Left ventricle myocardium inferior (tissue), 1 donor: ENCODE data around the gene ZNF649. TPM values are rescaled to one million over a fixed set of nuclear protein-coding genes. Genes with fewer than 3 reads are reported as not detected.
"Not testable (repeated sequence)": the region's sequence is repeated elsewhere in the genome, so short reads cannot be mapped to it uniquely, and the experiment has no call there.

ENCODE experiments used
- DNase-seq: peaks from one replicate; pipeline ENCODE4 v3.0.0-alpha.2; 2020
- H3K27ac ChIP-seq: fragments of 200-600 bp; replicated peaks from 2 replicates; pipeline ENCODE4 v1.8.0; 2021
- H3K27me3 ChIP-seq: fragments of 200-600 bp; 2 replicates; pipeline ENCODE4 v1.8.0; 2021; ENCODE audit warnings: low read depth
- H3K36me3 ChIP-seq: fragments of 200-600 bp; 2 replicates; pipeline ENCODE4 v1.8.0; 2021
- H3K4me1 ChIP-seq: fragments of 200-600 bp; 2 replicates; pipeline ENCODE4 v1.8.0; 2021
- H3K4me3 ChIP-seq: fragments of 200-600 bp; 2 replicates; pipeline ENCODE4 v1.8.0; 2021; ENCODE audit warnings: mild to moderate bottlenecking, moderate library complexity
- H3K9me3 ChIP-seq: fragments of 200-600 bp; replicated peaks from 2 replicates; pipeline ENCODE4 v1.8.0; 2021
- CTCF ChIP-seq: fragments of 200-600 bp; IDR thresholded peaks from 2 replicates; pipeline ENCODE4 v1.8.0; 2021; ENCODE audit warnings: antibody characterized with exemption, mild to moderate bottlenecking, borderline replicate concordance
- intact Hi-C: fragments of 100-400 bp; cut with micrococcal nuclease; formaldehyde crosslinking; loops from one replicate; pipeline ENCODE4 v1.11.0; 2022
- total RNA-seq: library from RNA; stranded (reverse); fragmentation: NEBNext Ultra II Directional; extraction: Animal tissue kit (Norgen Biotek cat#: 25700); gene quantifications from one replicate; pipeline ENCODE4 v1.2.1, GENCODE V29; 2021
- donor health status: DM: no; HTN: yes; CAD: no; lungs with severe emphysema.

ZNF649 gene
- total RNA-seq, 1 donor from 2014 or later: 7.5 TPM

GRCh38 chr19:51919606-51920005, 14.8 kb upstream of the ZNF649 start:
- intact Hi-C loops: no loop called here
- no peak for DNase-seq
- H3K27me3 ChIP-seq: no peaks in the 10 kb centered on the region
- peaks cover 5% of the 10 kb centered on the region for H3K36me3 ChIP-seq
- no peak for TF ChIP-seq CTCF
- peaks cover 100% of the 10 kb centered on the region for H3K9me3 ChIP-seq
- H3K4me3 ChIP-seq: no peak overlapping the region
- no peak overlapping the region for H3K27ac ChIP-seq
- no peaks in the 10 kb centered on the region for H3K4me1 ChIP-seq

- no peak overlapping the region for H3K27ac ChIP-seq
- DNase-seq: no peak
- H3K4me1 ChIP-seq: no peaks in the 10 kb centered on the region
- peaks cover 94% of the 10 kb centered on the region for H3K9me3 ChIP-seq
- peaks cover 5% of the 10 kb centered on the region for H3K27me3 ChIP-seq
- TF ChIP-seq CTCF: no peak
- H3K36me3 ChIP-seq: peaks cover 11% of the 10 kb centered on the region
- no peak overlapping the region for H3K4me3 ChIP-seq
- intact Hi-C loops: no loop called here
Observed at GRCh38 chr19:51916167-51916566, 11.3 kb upstream of the ZNF649 start.

- H3K27ac ChIP-seq: no peak overlapping the region
- no peak for TF ChIP-seq CTCF
- H3K4me1 ChIP-seq: no peaks in the 10 kb centered on the region
- DNase-seq: no peak
- peaks cover 7% of the 10 kb centered on the region for H3K36me3 ChIP-seq
- peaks cover 89% of the 10 kb centered on the region for H3K9me3 ChIP-seq
- intact Hi-C loops: no loop called here
- H3K4me3 ChIP-seq: no peak overlapping the region
- peaks cover 5% of the 10 kb centered on the region for H3K27me3 ChIP-seq
Observed at GRCh38 chr19:51915324-51915867, 10.6 kb upstream of the ZNF649 start.

GRCh38 chr19:51907981-51908380, 3.2 kb upstream of the ZNF649 start:
- H3K4me3 ChIP-seq, DNase-seq, H3K36me3 ChIP-seq, H3K27ac ChIP-seq, intact Hi-C loops: not testable (repeated sequence)
- H3K9me3 ChIP-seq: peaks cover 29% of the 10 kb centered on the region
- peaks cover 17% of the 10 kb centered on the region for H3K4me1 ChIP-seq
- H3K27me3 ChIP-seq: peaks cover 48% of the 10 kb centered on the region

- Histone ChIP-seq H3K9me3 (peaks cover 30% of the 10 kb centered on the region), H3K27me3 (peaks cover 44% of the 10 kb centered on the region), H3K36me3 (peaks cover 10% of the 10 kb centered on the region), H3K4me1 (peaks cover 19% of the 10 kb centered on the region)
- intact Hi-C loops, H3K4me3 ChIP-seq, DNase-seq, H3K27ac ChIP-seq: not testable (repeated sequence)
Observed at GRCh38 chr19:51906108-51906507, 1.3 kb upstream of the ZNF649 start.

- peaks cover 44% of the 10 kb centered on the region for H3K27me3 ChIP-seq
- peaks cover 13% of the 10 kb centered on the region for H3K36me3 ChIP-seq
- intact Hi-C loops, DNase-seq, H3K27ac ChIP-seq, H3K4me3 ChIP-seq: not testable (repeated sequence)
- peaks cover 34% of the 10 kb centered on the region for H3K9me3 ChIP-seq
- H3K4me1 ChIP-seq: peaks cover 19% of the 10 kb centered on the region
Observed at GRCh38 chr19:51905639-51906038, 822 bp upstream of the ZNF649 start.

- peaks cover 42% of the 10 kb centered on the region for H3K27me3 ChIP-seq
- intact Hi-C loops: no loop called here
- peak overlapping the region; percentile 89 for H3K27ac ChIP-seq
- peak overlapping the region; percentile 87 for H3K4me3 ChIP-seq
- peaks cover 35% of the 10 kb centered on the region for H3K9me3 ChIP-seq
- H3K4me1 ChIP-seq: peaks cover 19% of the 10 kb centered on the region
- no peak for TF ChIP-seq CTCF
- H3K36me3 ChIP-seq: peaks cover 17% of the 10 kb centered on the region
- no peak for DNase-seq
Observed at GRCh38 chr19:51905206-51905605, 389 bp upstream of the ZNF649 start.
